ENCODE data around the gene RGS10.
"Not testable (repeated sequence)": the region's sequence is repeated elsewhere in the genome, so short reads cannot be mapped to it uniquely, and the experiment has no call there.

Gene RGS10

GRCh38 chr10:119538632-119539358, 3.7 kb downstream of the RGS10 start:
- peak; percentile 29 for DNase-seq

- DNase-seq, result no peak
These were observed 4.4 kb downstream of the RGS10 start for GRCh38 chr10:119537953-119538630.

- DNase-seq, result no peak
These were observed 6.0 kb downstream of the RGS10 start for GRCh38 chr10:119536508-119537025.

GRCh38 chr10:119535837-119536507, 6.5 kb downstream of the RGS10 start:
- DNase-seq, result no peak

DNA sequence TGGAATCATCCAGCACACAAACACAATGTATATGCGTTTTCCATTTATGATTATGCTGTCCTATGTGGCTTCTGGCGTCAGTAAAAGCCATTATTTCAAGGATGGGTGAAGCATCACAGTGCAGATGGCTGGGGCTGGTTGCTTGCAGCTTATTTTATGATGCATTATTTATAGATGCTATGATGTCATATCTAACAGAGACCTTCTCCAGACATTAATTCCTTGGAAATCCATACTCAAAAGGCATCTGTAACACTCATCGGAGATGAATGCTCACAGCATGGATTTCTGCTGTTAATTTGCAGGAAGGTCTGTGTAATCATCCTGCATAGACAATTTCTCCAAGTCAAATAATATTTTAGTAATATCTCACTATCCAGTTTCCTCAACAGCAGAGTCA, 7.2 kb downstream of the RGS10 start:
- no peak for DNase-seq

GRCh38 chr10:119533473-119533872, 9.0 kb downstream of the RGS10 start:
- no peak for DNase-seq

GRCh38 chr10:119532791-119533190, 9.7 kb downstream of the RGS10 start:
- DNase-seq, result not testable (repeated sequence)

- not testable (repeated sequence) for DNase-seq
These were observed 10.3 kb downstream of the RGS10 start for GRCh38 chr10:119532251-119532650.

GRCh38 chr10:119531067-119531466, 11.5 kb downstream of the RGS10 start:
- DNase-seq, result no peak

GRCh38 chr10:119528663-119529237, 13.8 kb downstream of the RGS10 start:
- DNase-seq, result not testable (repeated sequence)

DNA sequence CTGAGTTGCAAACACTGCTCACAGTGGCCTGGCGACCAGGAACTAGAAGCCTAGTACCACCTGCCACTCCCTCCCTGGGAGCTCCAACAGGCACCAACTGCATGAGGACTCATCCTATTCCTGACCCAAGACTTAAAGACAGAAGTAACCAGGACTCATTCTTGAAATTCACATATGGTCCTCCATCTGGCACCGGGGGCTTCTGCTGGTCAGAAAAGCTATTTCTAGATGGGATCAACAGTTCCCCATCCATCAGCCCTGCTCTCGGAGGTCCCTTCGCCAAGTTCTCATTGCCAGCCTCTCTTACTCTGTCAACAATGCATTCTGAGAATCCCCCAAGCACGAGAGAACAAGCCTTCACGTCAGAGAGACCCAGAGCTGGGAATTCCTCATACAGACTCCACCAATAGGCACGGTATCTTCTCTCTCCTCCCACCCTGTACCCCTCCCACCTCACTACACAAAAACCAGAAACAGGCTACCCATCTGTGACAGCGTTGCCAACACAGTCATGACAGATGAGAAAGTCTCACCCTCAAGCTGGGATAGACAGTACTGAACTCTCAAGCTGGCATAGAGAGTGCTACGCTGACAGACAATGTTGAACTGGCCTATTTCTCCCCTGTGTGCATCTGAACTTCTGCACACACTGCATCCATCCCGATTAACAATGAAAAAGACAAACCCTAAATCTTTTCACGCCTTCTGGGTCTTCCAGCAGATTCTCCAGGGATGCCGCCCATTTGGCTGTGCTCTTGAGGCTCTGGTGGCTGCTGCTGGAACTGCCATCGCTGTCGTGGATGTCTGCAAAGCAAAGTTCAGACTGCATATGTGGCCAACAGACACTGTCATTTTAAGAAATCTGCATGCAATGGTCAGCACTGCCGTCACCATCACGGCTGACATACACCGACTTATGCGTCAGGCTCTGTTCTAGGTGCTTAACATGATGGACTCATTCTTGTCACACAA, 15.6 kb downstream of the RGS10 start:
- DNase-seq, result no peak

DNA sequence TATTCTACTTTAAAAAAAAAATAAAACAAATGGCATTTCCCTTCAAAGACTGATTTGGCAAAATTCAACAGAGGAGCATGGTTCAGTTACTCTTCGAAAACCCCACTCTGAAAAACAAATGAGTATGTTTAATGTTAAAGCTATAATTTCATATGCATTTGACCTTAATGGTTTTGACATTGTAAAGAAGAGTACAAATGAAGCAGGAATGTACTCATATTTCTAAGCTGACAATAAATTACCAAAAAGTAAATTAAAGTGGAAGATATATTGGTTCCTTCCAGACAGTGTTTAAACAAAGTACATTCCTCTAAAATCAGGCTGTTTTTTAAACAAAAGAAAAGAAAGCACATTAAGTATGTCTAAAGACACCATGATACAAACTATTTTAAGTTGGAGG, 16.4 kb downstream of the RGS10 start:
- DNase-seq, result no peak

DNA sequence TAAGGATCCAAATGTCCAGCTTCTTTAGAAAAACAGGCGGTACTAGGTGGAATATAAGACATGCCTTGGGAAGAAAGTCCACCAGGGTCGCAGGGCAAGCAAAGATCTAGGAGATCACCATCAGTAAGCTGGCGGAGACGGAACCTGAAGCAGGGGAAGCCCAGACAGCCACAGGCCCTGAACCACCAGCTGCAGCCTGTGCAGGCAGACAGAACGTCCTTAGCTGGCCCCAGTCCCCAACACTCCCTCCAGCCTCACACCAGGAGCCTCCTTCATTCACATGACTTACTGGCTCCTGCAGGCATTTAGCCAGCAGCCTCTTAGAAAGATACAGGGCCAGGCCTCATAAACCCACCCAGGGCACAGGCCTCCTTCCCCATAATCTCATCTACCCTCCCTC, 17.4 kb downstream of the RGS10 start:
- no peak for DNase-seq

GRCh38 chr10:119524720-119525070, 17.8 kb downstream of the RGS10 start:
- no peak for DNase-seq

DNA sequence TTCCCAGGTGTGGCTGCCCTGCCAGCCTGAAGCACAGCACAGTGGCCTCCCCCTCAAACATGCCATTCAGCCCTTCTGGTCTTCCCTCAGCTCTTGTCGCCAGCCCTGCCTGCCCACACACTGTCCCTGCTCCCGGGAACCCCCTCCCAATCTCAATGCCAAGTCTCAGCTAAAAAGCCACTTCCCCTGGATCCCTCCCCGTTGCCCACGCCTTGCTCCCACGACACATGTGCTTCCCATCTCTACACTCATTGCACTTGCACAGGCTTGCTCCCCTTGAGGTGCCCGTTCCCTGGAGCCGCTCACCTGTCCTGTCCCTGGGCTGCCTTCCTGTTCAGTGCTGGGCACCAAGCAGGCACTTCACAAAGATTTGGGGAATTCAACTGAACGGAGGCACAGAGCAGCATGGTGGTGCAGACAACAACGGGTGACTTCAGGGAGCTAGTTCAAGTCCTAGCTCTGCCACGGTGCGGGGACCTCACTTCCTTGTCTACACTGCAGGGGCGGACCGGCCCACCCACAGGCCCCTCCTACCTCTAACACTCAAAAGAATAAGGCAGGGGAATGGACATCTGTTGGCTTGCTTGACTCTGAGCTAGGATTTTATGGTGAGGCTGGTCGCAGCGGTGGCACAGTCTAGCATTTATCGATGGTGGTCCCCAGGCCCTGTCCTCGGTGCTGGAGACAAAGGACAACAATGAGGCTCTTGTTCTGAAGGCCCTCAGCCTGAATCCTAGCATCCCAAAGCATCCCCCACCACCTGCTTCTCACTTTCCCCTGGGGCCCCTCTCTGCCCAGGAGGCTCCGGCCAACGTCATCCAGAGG, 18.4 kb downstream of the RGS10 start:
- DNase-seq, result no peak

DNA sequence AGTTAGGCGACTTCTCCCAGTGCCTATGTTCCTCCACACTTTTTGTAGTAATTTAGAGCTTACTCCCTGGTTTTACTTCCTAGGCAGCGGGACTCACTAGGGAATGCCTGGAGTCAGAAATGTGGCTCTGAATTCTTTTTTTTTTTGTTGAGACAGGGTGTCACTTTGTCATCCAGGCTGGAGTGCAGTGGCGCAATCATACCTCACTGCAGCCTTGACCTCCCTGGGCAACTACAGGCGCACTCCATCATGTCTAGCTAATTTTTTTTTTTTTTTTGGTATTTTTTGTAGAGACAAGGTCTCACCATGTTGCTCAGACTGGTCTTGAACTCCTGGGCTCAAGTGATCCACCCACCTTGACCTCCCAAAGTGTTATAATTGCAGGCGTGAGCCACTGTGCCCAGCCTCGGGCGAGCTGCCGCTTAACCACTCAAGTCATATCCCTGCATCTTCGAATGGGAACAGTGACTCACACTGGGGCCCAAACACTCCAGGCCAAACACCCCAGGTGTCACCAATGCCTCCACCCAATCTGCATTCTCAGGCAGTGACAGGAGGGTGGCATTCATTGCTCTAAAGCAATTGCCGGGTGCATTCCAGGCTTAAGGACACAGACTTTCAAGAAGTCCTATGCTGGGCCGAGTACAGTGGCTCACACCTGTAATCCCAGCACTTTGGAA, 19.6 kb downstream of the RGS10 start:
- DNase-seq, result no peak

DNA sequence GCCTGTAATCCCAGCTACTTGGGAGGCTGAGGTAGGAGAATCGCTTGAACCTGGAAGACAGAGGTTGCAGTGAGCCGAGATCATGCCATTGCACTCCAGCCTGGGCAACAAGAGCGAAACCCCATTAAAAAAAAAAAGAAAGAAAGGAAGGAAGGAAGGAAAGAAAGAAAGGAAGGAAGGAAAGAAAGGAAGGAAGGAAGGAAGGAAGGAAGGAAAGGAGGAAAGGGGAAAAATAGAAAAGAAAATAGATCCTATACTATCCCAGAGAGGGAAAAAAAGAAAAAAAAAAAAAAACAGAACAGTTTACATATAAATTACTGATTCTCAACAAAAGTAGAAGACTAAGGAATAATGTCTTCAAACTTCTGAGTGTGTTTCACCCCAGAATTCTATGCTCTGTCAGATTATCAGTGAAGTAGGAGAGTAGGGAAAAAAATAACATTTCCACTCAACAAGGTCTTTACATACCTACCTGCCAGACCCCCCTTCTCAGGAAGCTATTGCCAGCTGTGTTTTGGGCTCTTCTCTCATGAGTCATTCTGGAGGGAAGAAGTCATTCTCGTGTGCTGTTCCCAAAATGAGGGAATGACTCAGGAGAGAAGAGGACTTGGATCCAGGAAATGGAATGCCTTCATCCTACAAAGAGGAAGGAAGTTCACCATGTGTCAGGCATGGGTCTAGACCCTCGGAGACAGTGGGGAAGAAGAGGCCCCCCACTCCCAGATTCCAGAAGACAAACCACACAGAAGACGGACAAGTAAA, 20.9 kb downstream of the RGS10 start:
- DNase-seq, result no peak

DNA sequence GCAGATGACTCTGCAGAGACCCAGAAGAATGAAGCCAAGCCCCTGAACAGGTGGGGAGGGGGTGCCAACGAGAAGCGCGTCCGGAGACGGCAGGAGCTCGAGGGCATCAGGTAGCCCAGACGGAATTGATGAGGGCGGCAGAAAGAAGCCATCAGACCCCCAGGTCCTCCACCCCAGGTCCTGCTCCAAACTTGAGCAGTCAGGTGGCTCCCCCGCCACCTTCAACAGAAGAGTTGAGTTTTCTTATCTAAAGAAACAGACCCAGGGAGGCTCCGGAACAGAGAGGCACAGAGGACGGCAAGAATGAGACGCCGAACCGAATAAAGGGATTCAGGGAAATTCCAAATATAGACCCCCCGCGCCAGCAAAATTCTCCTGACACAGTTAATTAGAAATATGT, 22.2 kb downstream of the RGS10 start:
- DNase-seq, result no peak

GRCh38 chr10:119518936-119519335, 23.6 kb downstream of the RGS10 start:
- DNase-seq, result no peak

DNA sequence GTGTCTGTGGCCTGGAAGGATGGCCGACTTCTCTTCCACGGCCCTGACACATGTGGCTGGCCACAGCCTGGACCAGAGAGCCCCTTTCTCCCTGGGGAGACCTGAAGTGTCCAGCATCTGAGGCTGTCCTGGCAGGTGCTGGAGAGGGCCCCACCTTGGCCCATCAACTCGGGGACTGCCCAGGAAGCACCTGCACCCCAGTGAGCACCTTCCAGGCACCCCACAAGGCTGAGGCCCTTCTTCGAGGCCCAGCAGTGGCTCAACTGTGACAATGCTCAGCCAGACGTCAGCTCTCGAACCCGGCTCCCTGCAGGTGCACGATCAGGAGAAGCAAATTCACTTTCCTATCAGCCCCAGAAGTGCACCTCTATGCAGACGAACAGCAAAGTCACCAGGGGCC, 24.3 kb downstream of the RGS10 start:
- no peak for DNase-seq

All from CD4-positive, alpha-beta T cell treated with Interleukin-12 subunit alpha and Interleukin-12 subunit beta, for 1 hour (primary cell).